GM21528 (cell line): ENCODE results near the gene NOL6.
"Not testable (repeated sequence)": the region's sequence is repeated elsewhere in the genome, so short reads cannot be mapped to it uniquely, and the experiment has no call there.

Experiments used
- ATAC-seq: cut with Tn5 transposase; IDR thresholded peaks from one replicate; pipeline ENCODE4 v1.9.1; 2021; ENCODE audit warnings: mild to moderate bottlenecking, moderate library complexity; ENCODE audit not compliant: unreplicated experiment, low FRiP score

NOL6 gene

GRCh38 chr9:33473643-33474352, at the start of gene NOL6:
Gene NOL6 (minus strand): TSS chr9:33473924. CDS start chr9:33473842, 82 bp downstream.
- ATAC-seq = peak; percentile 96

- ATAC-seq = not testable (repeated sequence)
Observed at GRCh38 chr9:33521861-33522260, 48.1 kb upstream of the NOL6 start.

- not testable (repeated sequence) for ATAC-seq
Observed at GRCh38 chr9:33517934-33518577, 44.3 kb upstream of the NOL6 start.

GRCh38 chr9:33517373-33517772, 43.6 kb upstream of the NOL6 start:
- no peak for ATAC-seq

GRCh38 chr9:33516397-33516796, 42.7 kb upstream of the NOL6 start:
- ATAC-seq = not testable (repeated sequence)

- not testable (repeated sequence) for ATAC-seq
Observed at GRCh38 chr9:33515342-33515995, 41.7 kb upstream of the NOL6 start.

- not testable (repeated sequence) for ATAC-seq
Observed at GRCh38 chr9:33512535-33512934, 38.8 kb upstream of the NOL6 start.

- not testable (repeated sequence) for ATAC-seq
Observed at GRCh38 chr9:33511184-33511517, 37.4 kb upstream of the NOL6 start.

GRCh38 chr9:33510262-33511183, 36.8 kb upstream of the NOL6 start:
- no peak for ATAC-seq

- no peak for ATAC-seq
Observed at GRCh38 chr9:33506626-33507370, 33.1 kb upstream of the NOL6 start.

GRCh38 chr9:33498387-33498786, 24.7 kb upstream of the NOL6 start:
- no peak for ATAC-seq

- ATAC-seq = not testable (repeated sequence)
Observed at GRCh38 chr9:33493819-33494218, 20.1 kb upstream of the NOL6 start.

GRCh38 chr9:33489066-33489465, 15.3 kb upstream of the NOL6 start:
- ATAC-seq = no peak

- not testable (repeated sequence) for ATAC-seq
Observed at GRCh38 chr9:33485312-33485711, 11.6 kb upstream of the NOL6 start.

- ATAC-seq = no peak
Observed at GRCh38 chr9:33480976-33481375, 7.3 kb upstream of the NOL6 start.

GRCh38 chr9:33480106-33480505, 6.4 kb upstream of the NOL6 start:
- ATAC-seq = no peak

- ATAC-seq = no peak
Observed at GRCh38 chr9:33476503-33476902, 2.8 kb upstream of the NOL6 start.

GRCh38 chr9:33475357-33475756, 1.6 kb upstream of the NOL6 start:
- ATAC-seq = no peak

- ATAC-seq = no peak
Observed at GRCh38 chr9:33472881-33473615, 676 bp downstream of the NOL6 start.
